SU-DHL-6 (cell line): Measurements from ENCODE around the gene TMEM151B.

Experiments
- H2AFZ ChIP-seq: fragments of 200-600 bp; sonication (generic); 2 replicates; pipeline ENCODE4 v1.6.1; 2014; ENCODE audit warnings: low read depth, mild to moderate bottlenecking, moderate library complexity, mixed read lengths, antibody characterized with exemption, low read length; ENCODE audit not compliant: severe bottlenecking
- H3F3A ChIP-seq: fragments of 200-600 bp; shearing (Covaris generic); 2 replicates; pipeline ENCODE4 v1.6.0; 2016; ENCODE audit warnings: antibody characterized with exemption, mild to moderate bottlenecking; ENCODE audit not compliant: insufficient read depth
- H3K27ac ChIP-seq: fragments of 200-600 bp; sonication (generic); 2 replicates; pipeline ENCODE4 v1.5.1; 2016; ENCODE audit warnings: low read depth, mild to moderate bottlenecking, low read length, moderate library complexity, mixed read lengths
- H3K27me3 ChIP-seq: fragments of 200-600 bp; sonication (generic), shearing (Covaris generic); 2 replicates; pipeline ENCODE4 v1.6.0; 2014; ENCODE audit warnings: mild to moderate bottlenecking, low read length
- H3K36me3 ChIP-seq: fragments of 200-600 bp; sonication (generic); 2 replicates; pipeline ENCODE4 v1.6.1; 2014; ENCODE audit warnings: mild to moderate bottlenecking, low read length, mixed read lengths
- H3K4me2 ChIP-seq: fragments of 300-600, 200-600 bp; shearing (Covaris generic), sonication (generic); 2 replicates; pipeline ENCODE4 v1.6.0; 2014; ENCODE audit warnings: low read length, low read depth, mild to moderate bottlenecking; ENCODE audit not compliant: poor library complexity, severe bottlenecking
- H3K4me3 ChIP-seq: fragments of 200-600 bp; sonication (generic); 2 replicates; pipeline ENCODE4 v1.5.1; 2014; ENCODE audit warnings: antibody characterized with exemption, low read length, mild to moderate bottlenecking, mixed read lengths; ENCODE audit not compliant: insufficient read depth, poor library complexity, severe bottlenecking
- H3K79me2 ChIP-seq: fragments of 200-600 bp; sonication (generic); 2 replicates; pipeline ENCODE4 v1.6.1; 2014; ENCODE audit warnings: mild to moderate bottlenecking, low read length, moderate library complexity; ENCODE audit not compliant: insufficient read depth
- H3K9ac ChIP-seq: fragments of 200-600 bp; sonication (generic); 2 replicates; pipeline ENCODE4 v1.7.0; 2014; ENCODE audit warnings: mild to moderate bottlenecking, low read length
- H3K9me2 ChIP-seq: fragments of 200-600 bp; sonication (generic); replicated peaks from 2 replicates; pipeline ENCODE4 v1.6.1; 2014; ENCODE audit warnings: low read length; ENCODE audit not compliant: insufficient read depth
- H3K9me3 ChIP-seq: fragments of 200-600 bp; sonication (generic); 2 replicates; pipeline ENCODE4 v1.6.1; 2014; ENCODE audit warnings: low read length, mixed read lengths; ENCODE audit not compliant: insufficient read depth
- H4K20me1 ChIP-seq: fragments of 200-600 bp; sonication (generic); 2 replicates; pipeline ENCODE4 v1.6.1; 2014; ENCODE audit warnings: low read depth, mild to moderate bottlenecking, antibody characterized with exemption, low read length, moderate library complexity, mixed read lengths
- EZH2phosphoT487 ChIP-seq: fragments of 200-600 bp; sonication (generic), shearing (Covaris generic); conservative IDR thresholded peaks from 2 replicates; pipeline ENCODE4 v1.6.1; 2018; ENCODE audit warnings: mild to moderate bottlenecking, antibody characterized with exemption, low read length, moderate library complexity, mixed read lengths
- TF ChIP-seq, protein P1 (sequence below): fragments of 200-600 bp; sonication (generic); IDR thresholded peaks from one replicate; pipeline ENCODE4 v1.5.1; 2017; ENCODE audit warnings: antibody characterized with exemption, mild to moderate bottlenecking, low read length, moderate library complexity; ENCODE audit not compliant: insufficient read depth, poor library complexity, severe bottlenecking

The TMEM151B gene

DNA sequence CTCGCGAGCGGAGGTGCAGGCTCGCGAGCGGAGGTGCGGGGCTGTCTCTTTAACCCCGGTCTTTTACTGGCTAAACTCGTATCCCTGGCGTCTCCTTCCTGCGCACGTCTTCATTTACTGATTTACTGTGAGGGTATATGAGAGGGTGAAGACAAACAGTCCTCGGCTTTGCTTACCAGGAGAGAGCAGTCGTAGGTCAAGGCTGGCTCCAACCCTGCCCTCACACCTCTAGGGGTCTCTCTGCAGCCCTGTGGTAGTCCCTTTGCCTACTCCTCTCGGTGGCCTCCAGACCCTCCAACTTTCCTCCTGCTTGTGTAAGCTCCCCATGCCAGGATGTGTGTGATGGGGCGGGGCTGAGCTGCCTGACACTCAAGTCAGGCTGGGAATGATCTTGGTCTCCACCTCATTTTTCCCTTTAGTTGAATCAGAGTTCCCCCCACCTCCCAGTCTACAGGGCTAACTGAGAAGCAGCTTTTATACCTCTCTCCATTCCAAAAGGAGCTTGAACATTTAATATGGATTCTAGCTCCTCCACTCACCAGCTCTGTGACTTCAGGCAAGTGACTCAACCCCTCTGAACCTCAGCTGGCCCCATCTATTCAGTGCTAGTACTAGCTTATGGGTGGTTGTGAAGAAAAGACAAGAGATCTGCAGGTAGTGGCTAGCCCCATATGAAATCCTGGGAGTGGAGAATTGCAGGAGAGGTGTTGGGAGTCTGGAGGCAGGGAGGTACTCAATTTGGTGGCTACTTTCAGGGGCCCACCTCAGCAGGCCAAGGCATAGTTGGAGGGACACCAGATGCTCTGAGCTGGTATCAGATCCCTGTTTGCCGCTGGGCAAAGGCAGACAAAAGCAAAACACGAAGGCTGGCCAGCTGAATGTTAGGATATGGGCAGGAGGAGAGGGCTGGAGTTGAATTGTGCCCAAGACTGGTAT lies 46.0 kb upstream of the TMEM151B start:
- H3K27ac ChIP-seq, result peak overlapping the region; percentile 65
- peak overlapping the region; percentile 65 for H2AFZ ChIP-seq
- peaks cover 44% of the 10 kb centered on the region for H3K79me2 ChIP-seq
- no peaks in the 10 kb centered on the region for H3K9me2 ChIP-seq
- peaks cover 11% of the 10 kb centered on the region for H3F3A ChIP-seq
- no peaks in the 10 kb centered on the region for H3K36me3 ChIP-seq
- H4K20me1 ChIP-seq, result no peaks in the 10 kb centered on the region
- peak overlapping the region; percentile 66 for H3K4me2 ChIP-seq
- TF ChIP-seq EZH2phosphoT487, result no peak
- TF ChIP-seq, protein P1, sequence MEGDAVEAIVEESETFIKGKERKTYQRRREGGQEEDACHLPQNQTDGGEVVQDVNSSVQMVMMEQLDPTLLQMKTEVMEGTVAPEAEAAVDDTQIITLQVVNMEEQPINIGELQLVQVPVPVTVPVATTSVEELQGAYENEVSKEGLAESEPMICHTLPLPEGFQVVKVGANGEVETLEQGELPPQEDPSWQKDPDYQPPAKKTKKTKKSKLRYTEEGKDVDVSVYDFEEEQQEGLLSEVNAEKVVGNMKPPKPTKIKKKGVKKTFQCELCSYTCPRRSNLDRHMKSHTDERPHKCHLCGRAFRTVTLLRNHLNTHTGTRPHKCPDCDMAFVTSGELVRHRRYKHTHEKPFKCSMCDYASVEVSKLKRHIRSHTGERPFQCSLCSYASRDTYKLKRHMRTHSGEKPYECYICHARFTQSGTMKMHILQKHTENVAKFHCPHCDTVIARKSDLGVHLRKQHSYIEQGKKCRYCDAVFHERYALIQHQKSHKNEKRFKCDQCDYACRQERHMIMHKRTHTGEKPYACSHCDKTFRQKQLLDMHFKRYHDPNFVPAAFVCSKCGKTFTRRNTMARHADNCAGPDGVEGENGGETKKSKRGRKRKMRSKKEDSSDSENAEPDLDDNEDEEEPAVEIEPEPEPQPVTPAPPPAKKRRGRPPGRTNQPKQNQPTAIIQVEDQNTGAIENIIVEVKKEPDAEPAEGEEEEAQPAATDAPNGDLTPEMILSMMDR, result peak; percentile 68
- no peaks in the 10 kb centered on the region for H3K27me3 ChIP-seq
- H3K9ac ChIP-seq, result peak overlapping the region; percentile 83
- H3K4me3 ChIP-seq, result peak overlapping the region; percentile 81
- no peaks in the 10 kb centered on the region for H3K9me3 ChIP-seq

DNA sequence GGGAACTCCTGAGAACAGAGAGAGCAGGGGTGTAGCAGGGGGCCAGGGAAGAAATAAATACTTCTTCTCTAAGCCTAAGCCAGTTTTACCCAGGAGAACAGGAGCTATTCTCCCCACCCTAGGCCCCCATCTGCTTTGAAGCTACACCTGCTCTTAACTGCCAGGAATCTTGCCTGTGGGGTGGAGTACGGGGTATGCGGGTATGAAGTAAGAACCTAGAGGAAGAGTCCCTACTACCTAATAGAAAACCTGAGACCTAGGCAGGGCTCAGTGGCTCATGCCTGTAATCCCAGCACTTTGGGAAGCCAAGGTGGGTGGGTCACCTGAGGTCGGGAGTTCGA lies 45.3 kb upstream of the TMEM151B start:
- 0 out of 2 replicates have a peak overlapping the region, but pooled peaks have one; percentile 4 for H3K27ac ChIP-seq
- peak overlapping the region; percentile 83 for H3K9ac ChIP-seq

DNA sequence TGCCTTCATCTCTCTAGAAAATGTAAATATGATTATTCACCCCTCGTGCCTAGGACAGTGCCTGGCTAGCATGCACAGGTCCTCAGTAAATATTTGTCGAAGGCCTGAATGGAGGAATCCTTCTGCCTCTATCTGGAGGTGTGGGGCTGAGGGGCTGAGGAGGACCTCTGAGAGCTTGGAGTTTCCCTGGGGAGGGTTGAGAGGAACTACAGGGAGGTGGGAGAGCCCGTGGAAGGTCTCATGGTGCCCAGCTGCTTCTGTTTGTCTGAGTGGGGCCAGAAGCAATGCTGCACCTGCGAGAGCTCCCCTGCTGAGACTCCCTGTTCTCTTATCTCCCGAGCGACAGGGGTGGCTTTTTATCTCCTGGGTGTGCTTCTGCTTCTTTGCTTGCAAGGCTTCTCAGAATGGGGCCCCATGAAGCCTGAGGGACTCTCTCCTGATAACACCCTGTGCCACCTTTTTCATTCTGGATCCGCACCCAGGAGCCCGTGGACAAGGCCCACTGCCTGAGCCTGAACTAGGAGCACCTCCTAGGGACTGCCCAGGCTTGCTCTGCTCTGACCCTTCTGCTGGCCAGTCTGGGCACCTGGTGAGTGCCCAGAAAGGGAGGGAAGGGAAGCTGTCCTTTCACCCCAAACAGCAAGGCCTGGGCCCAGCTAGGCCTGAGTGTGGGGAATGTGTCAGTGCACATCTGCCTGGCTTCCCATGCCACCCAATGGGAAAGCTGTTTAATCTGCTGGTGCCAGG lies 44.5 kb upstream of the TMEM151B start:
- Histone ChIP-seq H3K9me3 (no peaks in the 10 kb centered on the region), H4K20me1 (no peaks in the 10 kb centered on the region), H2AFZ (no peak overlapping the region), H3K9ac (peak overlapping the region; percentile 83), H3K79me2 (peaks cover 44% of the 10 kb centered on the region), H3K27me3 (no peaks in the 10 kb centered on the region), H3K27ac (0 out of 2 replicates have a peak overlapping the region, but pooled peaks have one; percentile 4), H3K4me3 (peak overlapping the region; percentile 8), H3K4me2 (peak overlapping the region; percentile 66), H3K36me3 (no peaks in the 10 kb centered on the region), H3F3A (peaks cover 4% of the 10 kb centered on the region; the same call in 1 of the 2 replicates), H3K9me2 (no peaks in the 10 kb centered on the region)
- TF ChIP-seq, protein P1, result no peak

More for the DNA sequence above, 45.3 kb upstream of the TMEM151B start:
- Histone ChIP-seq H3K79me2 (peaks cover 44% of the 10 kb centered on the region), H4K20me1 (no peaks in the 10 kb centered on the region), H3K27me3 (no peaks in the 10 kb centered on the region), H3K9me2 (no peaks in the 10 kb centered on the region), H3K4me2 (peak overlapping the region; percentile 66), H2AFZ (no peak overlapping the region), H3F3A (peaks cover 8% of the 10 kb centered on the region), H3K4me3 (peak overlapping the region; percentile 81), H3K36me3 (no peaks in the 10 kb centered on the region), H3K9me3 (no peaks in the 10 kb centered on the region)
- TF ChIP-seq, protein P1, result no peak
- TF ChIP-seq EZH2phosphoT487, result no peak
